K562 (cell line): ENCODE results near the gene SMOC2. TPM values are rescaled to one million over a fixed set of nuclear protein-coding genes. Genes with fewer than 3 reads are reported as not detected.

Source experiments
- ATAC-seq: fragments of 200-7000 bp; cut with Tn5 transposase; 3 replicates; pipeline ENCODE4 v1.9.1; 2020; ENCODE audit warnings: moderate library complexity
- BruUV-seq: library from RNA; stranded (reverse); fragments of 400-500 nt; replicated peaks from 2 replicates; lab custom pipeline; 2021; lab: Mats Ljungman, UMichigan
- CTCF ChIA-PET: fragments of 300-600 bp; formaldehyde crosslinking; extraction: SDS; loops from one replicate; lab custom pipeline; 2021; ENCODE audit warnings: low intra/inter-chr PET ratio; lab: Yijun Ruan, JAX
- POLR2A ChIA-PET: fragments of 300-600, 350-650 bp; sonication (Branson Sonifier 250); formaldehyde crosslinking; extraction: SDS; loops from one replicate; lab custom pipeline; 2021; ENCODE audit warnings: antibody characterized with exemption, inconsistent platforms; lab: Yijun Ruan, JAX
- DNase-seq, 4 experiments: peaks; one replicate each; pipeline versions ENCODE4 v3.0.0 to v3.0.0-alpha.2; 2011 to 2018; ENCODE audit warnings: low spot score in 3 of 4, mixed read lengths in 3 of 4; ENCODE audit errors: extremely low read depth in 1 of 4
- FAIRE-seq: peaks from 2 replicates; lab custom pipeline; 2011; peaks lifted over from hg19 to GRCh38; lab: Jason Lieb, UNC
- H2AFZ ChIP-seq: 2 replicates; pipeline ENCODE4 v1.6.0; 2011; ENCODE audit warnings: low read depth, low read length, control low read depth, inconsistent platforms
- H3K27ac ChIP-seq: fragments of 200-600 bp; 3 replicates; pipeline ENCODE4 v1.8.0; 2011; ENCODE audit warnings: low read depth, mild to moderate bottlenecking, control low read depth, inconsistent platforms, low read length, moderate library complexity, mixed read lengths; ENCODE audit errors: extremely low read depth
- H3K27me3 ChIP-seq, 2 experiments: fragments of 300-600 bp in 1 of 2; 2 replicates in 1 of 2; 3 replicates in 1 of 2; pipeline versions ENCODE4 v1.6.0 to v1.8.0; 2011; ENCODE audit warnings: inconsistent platforms in 2 of 2, low read length in 2 of 2, mild to moderate bottlenecking in 1 of 2, mixed read lengths in 1 of 2, moderate library complexity in 1 of 2; ENCODE audit not compliant: control insufficient read depth in 2 of 2, insufficient read depth in 2 of 2
- H3K36me3 ChIP-seq: fragments of 300-600 bp; 3 replicates; pipeline ENCODE4 v1.8.0; 2011; ENCODE audit warnings: mild to moderate bottlenecking, low read length, inconsistent platforms; ENCODE audit not compliant: control insufficient read depth, insufficient read depth
- H3K4me1 ChIP-seq, 2 experiments: fragments of 200-600 bp in 1 of 2; replicated peaks in 1 of 2; 2 replicates in 1 of 2; 3 replicates in 1 of 2; pipeline versions ENCODE4 v1.5.1 to v1.8.0; 2011; ENCODE audit warnings: inconsistent platforms in 2 of 2, low read length in 2 of 2, mild to moderate bottlenecking in 1 of 2, mixed read lengths in 1 of 2, moderate library complexity in 1 of 2; ENCODE audit not compliant: control insufficient read depth in 2 of 2, insufficient read depth in 2 of 2
- H3K4me2 ChIP-seq: 2 replicates; pipeline ENCODE4 v1.6.1; 2011; ENCODE audit warnings: low read length, control low read depth, inconsistent platforms, mixed read lengths; ENCODE audit not compliant: insufficient read depth
- H3K4me3 ChIP-seq: fragments of 200-600 bp; sonication (generic), shearing (Covaris generic); 2 replicates; pipeline ENCODE4 v1.5.1; 2016; ENCODE audit warnings: control low read depth, inconsistent platforms
- H3K79me2 ChIP-seq: fragments of 200-600 bp; 3 replicates; pipeline ENCODE4 v1.8.0; 2011; ENCODE audit warnings: low read length, inconsistent platforms; ENCODE audit not compliant: control insufficient read depth, insufficient read depth
- H3K9ac ChIP-seq, 2 experiments: 2 replicates each; pipeline versions ENCODE4 v1.6.0 to v1.6.1; 2011; ENCODE audit warnings: low read depth in 2 of 2, low read length in 2 of 2, control low read depth in 1 of 2, inconsistent platforms in 1 of 2, mild to moderate bottlenecking in 1 of 2, mixed read lengths in 1 of 2; ENCODE audit not compliant: insufficient read depth in 1 of 2
- H3K9me1 ChIP-seq: one replicate; pipeline ENCODE4 v1.6.0; 2011; ENCODE audit warnings: inconsistent platforms, mild to moderate bottlenecking, low read length, moderate library complexity; ENCODE audit not compliant: control insufficient read depth, insufficient read depth
- H3K9me3 ChIP-seq: replicated peaks from 2 replicates; pipeline ENCODE4 v1.5.1; 2011; ENCODE audit warnings: low read depth, low read length, inconsistent platforms; ENCODE audit not compliant: control insufficient read depth, insufficient read depth
- H4K20me1 ChIP-seq: replicated peaks from 2 replicates; pipeline ENCODE4 v1.6.1; 2011; ENCODE audit warnings: low read length, inconsistent platforms, mixed read lengths; ENCODE audit not compliant: control insufficient read depth, insufficient read depth
- CBFA2T3 ChIP-seq: fragments of 450-650 bp; IDR thresholded peaks from 2 replicates; pipeline ENCODE4 v1.6.1; 2017
- CHCHD3 ChIP-seq: fragments of 250-450 bp; sonication (Bioruptor Pico); IDR thresholded peaks from 2 replicates; pipeline ENCODE4 v2.1.2; 2022; ENCODE audit warnings: mild to moderate bottlenecking
- ETS2 ChIP-seq: IDR thresholded peaks from 2 replicates; pipeline ENCODE4 v1.6.1; 2016; ENCODE audit warnings: borderline replicate concordance, missing genetic modification characterization, mild to moderate bottlenecking, moderate library complexity, missing compliant biosample characterization; ENCODE audit not compliant: poor library complexity, severe bottlenecking
- GTF2B ChIP-seq: IDR thresholded peaks from 2 replicates; pipeline ENCODE4 v1.6.1; 2011; ENCODE audit not compliant: insufficient read length; ENCODE audit errors: extremely low read depth
- MIER1 ChIP-seq: fragments of 450-650 bp; IDR thresholded peaks from 2 replicates; pipeline ENCODE4 v1.6.1; 2016; ENCODE audit warnings: antibody characterized with exemption, mild to moderate bottlenecking, low read depth
- MLLT1 ChIP-seq, 2 experiments: fragments of 450-650 bp; IDR thresholded peaks; 2 replicates each; pipeline ENCODE4 v1.6.1; 2016
- NR2F6 ChIP-seq: fragments of 450-650 bp; formaldehyde crosslinking; IDR thresholded peaks from 2 replicates; pipeline ENCODE4 v1.4.0; 2020; ENCODE audit warnings: mild to moderate bottlenecking
- PHB ChIP-seq: fragments of 250-450 bp; sonication (Bioruptor Pico); IDR thresholded peaks from 2 replicates; pipeline ENCODE4 v1.5.0; 2021
- ZNF134 ChIP-seq: fragments of 250-450 bp; sonication (Bioruptor Pico); conservative IDR thresholded peaks from 2 replicates; pipeline ENCODE4 v1.4.0; 2020
- ZNF41 ChIP-seq: fragments of 250-450 bp; sonication (Bioruptor Pico); conservative IDR thresholded peaks from 2 replicates; pipeline ENCODE4 v1.4.0; 2020; ENCODE audit warnings: mild to moderate bottlenecking
- WGBS: fragments of 100-300 bp; shearing (Covaris generic); methylation state at CpG from one replicate; pipeline ENCODE4 v1.1.6; 2016; ENCODE audit warnings: low coverage, mixed read lengths; ENCODE audit not compliant: insufficient coverage; ENCODE audit errors: missing lambda C conversion rate; 5-methylcytosine and 5-hydroxymethylcytosine counted together
- in situ Hi-C: fragments of 300-500 bp; cut with MboI; formaldehyde crosslinking; loops from 4 replicates; pipeline ENCODE4 v1.15.0; 2018; ENCODE audit warnings: inconsistent platforms, mixed read lengths
- intact Hi-C: fragments of 100-400 bp; cut with micrococcal nuclease; formaldehyde crosslinking; loops from 2 replicates; pipeline ENCODE4 v1.14.2; 2022
- polyA plus RNA-seq, 8 experiments: library from polyadenylated mRNA; depleted of rRNA in 4 of 8; stranded (reverse) in 5 of 8; unstranded in 3 of 8; fragments of >200 nt; fragmentation: Nextera tagmentation in 2 of 8; fragmentation: Illumina TruSeq in 1 of 8; extraction: Ambion mirVana in 2 of 8; extraction: Trizol in 1 of 8; gene quantifications; 2 replicates each; pipeline versions ENCODE4 v1.2.1 to v1.2.3, GENCODE V29; 2011 to 2014; ENCODE audit warnings: inconsistent platforms in 1 of 8, missing spikeins in 1 of 8
- total RNA-seq, 7 experiments: library from RNA; depleted of rRNA in 6 of 7; stranded (reverse); fragments of >200 nt in 6 of 7; fragmentation: Illumina TruSeq in 2 of 7; extraction: Trizol in 2 of 7; gene quantifications; 2 replicates each; pipeline versions ENCODE4 v1.2.1 to v1.2.3, GENCODE V29; 2011 to 2021; ENCODE audit warnings: low replicate concordance in 1 of 7
- TF ChIP-seq, protein P1 (sequence below): fragments of 200-800 bp; sonication (Bioruptor generic); IDR thresholded peaks from 2 replicates; pipeline ENCODE4 v1.6.1; 2017; ENCODE audit warnings: missing genetic modification characterization, missing compliant biosample characterization
- TF ChIP-seq, protein P2 (sequence below): fragments of 250-450 bp; sonication (Bioruptor Pico); IDR thresholded peaks from 2 replicates; pipeline ENCODE4 v1.5.0; 2020; ENCODE audit warnings: mild to moderate bottlenecking, borderline replicate concordance

The SMOC2 gene
- total and polyA plus RNA-seq, 9 of the 15 experiments (the other 6 are each of a cell fraction or from before 2014, with no cell fraction given) = 0.45 to 2.3 (median 1.1) TPM

GRCh38 chr6:168475188-168476013 is 34.4 kb downstream of the SMOC2 start:
- H2AFZ ChIP-seq = no peak overlapping the region
- in situ Hi-C loops (no loop called here), intact Hi-C loops (no loop called here)
- H3K36me3 ChIP-seq = no peaks in the 10 kb centered on the region
- BruUV-seq = no TSS peak
- FAIRE-seq (no peak), ATAC-seq (no peak), DNase-seq (no peak)
- H3K27me3 ChIP-seq = peaks cover 0 to 17% of the 10 kb centered on the region in 2 experiments; a peak in 2 of 5 replicates
- 20% methylated on average over 24 of the region's 26 CpGs for WGBS
- H3K9me3 ChIP-seq = no peaks in the 10 kb centered on the region
- H3K9me1 ChIP-seq = no peaks in the 10 kb centered on the region
- H3K4me1 ChIP-seq = no peaks in the 10 kb centered on the region
- no peak overlapping the region for H3K27ac ChIP-seq
- ChIA-PET POLR2A (no interaction called here), CTCF (no interaction called here)
- no peaks in the 10 kb centered on the region for H4K20me1 ChIP-seq
- TF ChIP-seq, protein P1, sequence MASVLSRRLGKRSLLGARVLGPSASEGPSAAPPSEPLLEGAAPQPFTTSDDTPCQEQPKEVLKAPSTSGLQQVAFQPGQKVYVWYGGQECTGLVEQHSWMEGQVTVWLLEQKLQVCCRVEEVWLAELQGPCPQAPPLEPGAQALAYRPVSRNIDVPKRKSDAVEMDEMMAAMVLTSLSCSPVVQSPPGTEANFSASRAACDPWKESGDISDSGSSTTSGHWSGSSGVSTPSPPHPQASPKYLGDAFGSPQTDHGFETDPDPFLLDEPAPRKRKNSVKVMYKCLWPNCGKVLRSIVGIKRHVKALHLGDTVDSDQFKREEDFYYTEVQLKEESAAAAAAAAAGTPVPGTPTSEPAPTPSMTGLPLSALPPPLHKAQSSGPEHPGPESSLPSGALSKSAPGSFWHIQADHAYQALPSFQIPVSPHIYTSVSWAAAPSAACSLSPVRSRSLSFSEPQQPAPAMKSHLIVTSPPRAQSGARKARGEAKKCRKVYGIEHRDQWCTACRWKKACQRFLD (CRISPR knock-in tag) = no peak
- TF ChIP-seq MIER1 = no peak
- TF ChIP-seq GTF2B = no peak
- TF ChIP-seq CHCHD3 = no peak
- TF ChIP-seq, protein P2, sequence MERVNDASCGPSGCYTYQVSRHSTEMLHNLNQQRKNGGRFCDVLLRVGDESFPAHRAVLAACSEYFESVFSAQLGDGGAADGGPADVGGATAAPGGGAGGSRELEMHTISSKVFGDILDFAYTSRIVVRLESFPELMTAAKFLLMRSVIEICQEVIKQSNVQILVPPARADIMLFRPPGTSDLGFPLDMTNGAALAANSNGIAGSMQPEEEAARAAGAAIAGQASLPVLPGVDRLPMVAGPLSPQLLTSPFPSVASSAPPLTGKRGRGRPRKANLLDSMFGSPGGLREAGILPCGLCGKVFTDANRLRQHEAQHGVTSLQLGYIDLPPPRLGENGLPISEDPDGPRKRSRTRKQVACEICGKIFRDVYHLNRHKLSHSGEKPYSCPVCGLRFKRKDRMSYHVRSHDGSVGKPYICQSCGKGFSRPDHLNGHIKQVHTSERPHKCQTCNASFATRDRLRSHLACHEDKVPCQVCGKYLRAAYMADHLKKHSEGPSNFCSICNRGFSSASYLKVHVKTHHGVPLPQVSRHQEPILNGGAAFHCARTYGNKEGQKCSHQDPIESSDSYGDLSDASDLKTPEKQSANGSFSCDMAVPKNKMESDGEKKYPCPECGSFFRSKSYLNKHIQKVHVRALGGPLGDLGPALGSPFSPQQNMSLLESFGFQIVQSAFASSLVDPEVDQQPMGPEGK (CRISPR knock-in tag) = no peak
- no peak for TF ChIP-seq PHB (CRISPR knock-in tag)
- no peak for TF ChIP-seq MLLT1 (IDR thresholded peaks at IDR 0.05)
- no peak for TF ChIP-seq ZNF134
- TF ChIP-seq CBFA2T3 = no peak
- no peak for TF ChIP-seq NR2F6 (CRISPR knock-in tag)
- no peak for TF ChIP-seq ZNF41 (CRISPR knock-in tag)
- no peak for TF ChIP-seq ETS2
- H3K4me3 ChIP-seq = no peak overlapping the region
- H3K9ac ChIP-seq = no peak overlapping the region
- H3K79me2 ChIP-seq = no peaks in the 10 kb centered on the region
- H3K4me2 ChIP-seq = no peak overlapping the region
